Right cardiac atrium (tissue), 5 donors: ENCODE measurements around the gene SLC33A1. TPM values are rescaled to one million over a fixed set of nuclear protein-coding genes. Genes with fewer than 3 reads are reported as not detected.
A peak's percentile ranks its signal among the peaks of the same experiment; 100 is the strongest.

Experiments used
- ATAC-seq, 2 donors: fragments of 200-7000 bp; cut with Tn5 transposase; one replicate each; pipeline versions ENCODE4 v1.8.0 to v1.9.1; 2020; ENCODE audit warnings: moderate library complexity in 2 of 2, mild to moderate bottlenecking in 1 of 2
- DNase-seq, 3 donors: peaks; one replicate each; pipeline ENCODE4 v3.0.0-alpha.2; 2020
- H3K27ac ChIP-seq: one replicate; pipeline ENCODE4 v1.5.1; 2013; ENCODE audit warnings: mild to moderate bottlenecking, low read length, control low read depth, moderate library complexity
- H3K27me3 ChIP-seq: one replicate; pipeline ENCODE4 v1.6.1; 2013; ENCODE audit not compliant: control insufficient read depth, insufficient read depth
- H3K4me1 ChIP-seq: one replicate; pipeline ENCODE4 v1.6.1; 2013; ENCODE audit warnings: low read length; ENCODE audit not compliant: control insufficient read depth, insufficient read depth
- H3K4me3 ChIP-seq: one replicate; pipeline ENCODE4 v1.5.1; 2013; ENCODE audit warnings: low read length, control low read depth
- H3K9me3 ChIP-seq: one replicate; pipeline ENCODE4 v1.6.1; 2013; ENCODE audit warnings: low read length; ENCODE audit not compliant: control insufficient read depth
- WGBS: extraction: QIAGEN DNeasy Blood & Tissue Kit; methylation state at CpG from one replicate; pipeline ENCODE4 v1.1.7; 2013; 5-methylcytosine and 5-hydroxymethylcytosine counted together
- intact Hi-C, 4 donors: fragments of 100-400 bp; cut with DNase I; formaldehyde crosslinking; loops; one replicate each; pipeline versions ENCODE4 v1.11.0 to v1.14.0; 2022 to 2023
- polyA plus RNA-seq: library from polyadenylated mRNA; stranded (reverse); fragments of 200-250 nt; gene quantifications from one replicate; pipeline ENCODE4 v1.2.3, GENCODE V29; 2013
- total RNA-seq, 4 donors: library from RNA; stranded (reverse); fragmentation: NEBNext Ultra II Directional; extraction: Animal tissue kit (Norgen Biotek cat#: 25700); gene quantifications; one replicate each; pipeline ENCODE4 v1.2.1, GENCODE V29; 2021
- donor health status: healthy with polysubstance abuse.
- donor health status: DM: no; HTN: yes; CAD: no.
- donor health status: DM: no; HTN: no; CAD: no.
- donor health status: DM: no; HTN: yes; CAD: no; lungs with severe emphysema.
- donor health status: DM: yes; HTN: yes; CAD: no.

The SLC33A1 gene
- total and polyA plus RNA-seq, 5 donors, result 10.0 to 34.0 (median 23.7) TPM

DNA sequence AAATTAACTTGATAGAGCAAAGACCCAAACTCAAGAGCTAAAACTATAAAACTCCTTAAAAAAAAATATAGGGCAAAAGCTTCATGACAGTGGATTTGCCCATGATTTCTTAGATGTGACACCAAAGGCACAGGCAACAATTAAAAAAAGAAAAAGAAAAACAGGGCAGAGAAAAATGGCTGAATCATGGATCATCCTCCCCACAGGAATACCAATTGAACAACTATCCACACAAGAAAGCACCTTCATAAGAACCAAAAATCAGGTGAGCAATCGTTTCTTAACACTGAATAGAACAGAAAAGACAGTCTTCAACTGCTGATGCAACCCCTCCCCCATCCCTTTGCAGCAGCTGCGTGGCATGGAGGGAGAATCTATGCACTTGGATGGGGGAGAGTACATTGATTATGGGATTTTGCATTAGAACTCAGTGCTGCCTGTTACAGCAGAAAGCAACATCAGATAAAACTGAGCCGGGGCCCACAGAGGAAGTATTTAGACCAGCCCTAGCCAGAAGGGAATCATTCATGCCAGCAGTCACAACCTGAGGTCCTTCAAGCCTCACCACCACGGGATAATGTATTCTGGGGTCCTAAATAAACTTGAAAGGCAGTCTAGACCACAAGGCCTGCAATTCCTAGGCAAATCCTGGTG, 63.8 kb downstream of the SLC33A1 start:
- ATAC-seq (no peak), DNase-seq (peak in 1 of 3 donors; percentile 25)
- no peaks in the 10 kb centered on the region for H3K9me3 ChIP-seq
- WGBS, result 74% methylated on average over 4 of the region's 4 CpGs
- intact Hi-C loops, result no loop called here
- H3K27ac ChIP-seq, result no peak overlapping the region
- no peak overlapping the region for H3K4me3 ChIP-seq
- H3K27me3 ChIP-seq, result no peaks in the 10 kb centered on the region
- H3K4me1 ChIP-seq, result no peaks in the 10 kb centered on the region

DNA sequence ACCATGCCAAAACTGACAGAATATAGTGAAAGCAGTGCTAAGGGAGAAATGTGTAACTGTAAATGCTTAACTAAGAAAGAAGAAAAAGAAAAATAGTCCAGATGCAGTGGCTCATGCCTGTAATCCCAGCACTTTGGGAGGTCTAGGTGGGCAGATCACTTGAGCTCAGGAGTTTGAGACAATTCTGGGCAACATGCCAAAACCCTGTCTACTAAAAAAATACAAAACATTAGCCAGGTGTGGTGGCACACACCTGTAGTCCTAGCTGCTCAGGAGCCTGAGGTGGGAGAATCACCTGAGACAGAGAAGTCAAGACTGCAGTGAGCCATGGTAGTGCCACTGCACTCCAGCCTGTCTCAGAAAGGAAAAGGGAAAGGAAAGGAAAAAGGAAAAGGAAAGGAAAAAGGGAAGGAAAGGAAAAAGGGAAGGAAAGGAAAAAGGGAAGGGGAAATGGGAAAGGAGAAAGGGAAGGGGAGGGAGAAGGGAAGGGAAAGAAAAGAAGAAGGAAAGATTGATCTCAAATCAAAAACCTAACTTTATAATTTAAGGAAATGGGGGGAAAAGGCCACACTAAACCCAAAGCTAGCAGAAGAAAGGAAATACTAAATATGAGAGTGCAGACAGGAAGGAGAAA, 68.4 kb downstream of the SLC33A1 start:
- no peak for ATAC-seq
- intact Hi-C loops, result no loop called here
- Histone ChIP-seq H3K27ac (no peak overlapping the region), H3K4me1 (no peaks in the 10 kb centered on the region), H3K4me3 (no peak overlapping the region), H3K9me3 (no peaks in the 10 kb centered on the region), H3K27me3 (no peaks in the 10 kb centered on the region)
- no peak for DNase-seq

DNA sequence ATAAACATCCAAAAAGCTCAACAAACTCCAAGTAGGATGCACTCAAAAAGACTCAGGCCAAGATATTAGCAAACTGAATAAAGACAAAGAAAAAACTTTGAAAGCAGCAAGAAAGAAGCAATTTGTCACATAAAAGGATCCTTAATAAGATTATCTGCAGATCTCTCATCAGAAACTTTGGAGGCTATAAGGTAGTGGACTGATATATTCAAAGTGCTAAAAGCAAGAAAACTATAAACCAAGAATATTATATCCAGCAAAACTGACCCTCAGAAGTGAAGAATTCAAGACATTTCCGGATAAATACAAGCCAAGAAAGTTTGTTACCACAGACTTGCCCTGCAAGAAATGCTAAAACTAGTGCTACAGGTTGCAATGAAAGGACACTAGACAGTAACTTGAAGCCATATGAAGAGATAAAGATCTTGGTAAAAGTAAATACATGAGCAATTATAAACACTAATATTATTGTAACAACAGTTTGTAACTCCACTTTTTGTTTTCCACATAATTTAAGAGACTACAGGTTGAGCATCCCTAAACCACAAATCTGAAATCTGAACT, 71.8 kb downstream of the SLC33A1 start:
- no peak overlapping the region for H3K4me3 ChIP-seq
- 99% methylated on average over 1 of the region's 1 CpG for WGBS
- H3K9me3 ChIP-seq, result no peaks in the 10 kb centered on the region
- H3K27me3 ChIP-seq, result no peaks in the 10 kb centered on the region
- DNase-seq (no peak), ATAC-seq (no peak)
- intact Hi-C loops, result no loop called here
- no peak overlapping the region for H3K27ac ChIP-seq
- no peaks in the 10 kb centered on the region for H3K4me1 ChIP-seq

DNA sequence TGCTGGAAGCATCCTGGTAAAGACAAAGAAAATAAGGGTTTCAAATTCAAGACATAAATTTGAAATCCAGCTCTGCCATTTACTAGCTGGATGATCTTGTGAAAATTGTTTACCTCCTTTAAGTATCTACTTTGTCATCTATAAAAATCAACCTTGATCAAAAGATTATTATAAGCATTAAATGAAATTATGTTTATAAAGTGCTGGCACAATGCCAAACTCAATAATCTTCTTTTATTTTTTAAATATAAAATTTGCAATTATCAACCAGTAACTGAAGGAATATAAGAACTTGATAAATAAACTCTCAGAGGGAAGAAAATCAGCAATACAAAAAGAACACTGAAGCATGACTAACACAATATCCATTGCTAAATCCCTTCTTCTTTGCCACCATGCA, 73.9 kb downstream of the SLC33A1 start:
- no peak for DNase-seq
- H3K4me3 ChIP-seq, result no peak overlapping the region
- H3K9me3 ChIP-seq, result no peaks in the 10 kb centered on the region
- intact Hi-C loops, result no loop called here
- H3K27ac ChIP-seq, result no peak overlapping the region
- H3K27me3 ChIP-seq, result no peaks in the 10 kb centered on the region
- ATAC-seq, result no peak
- H3K4me1 ChIP-seq, result no peaks in the 10 kb centered on the region

DNA sequence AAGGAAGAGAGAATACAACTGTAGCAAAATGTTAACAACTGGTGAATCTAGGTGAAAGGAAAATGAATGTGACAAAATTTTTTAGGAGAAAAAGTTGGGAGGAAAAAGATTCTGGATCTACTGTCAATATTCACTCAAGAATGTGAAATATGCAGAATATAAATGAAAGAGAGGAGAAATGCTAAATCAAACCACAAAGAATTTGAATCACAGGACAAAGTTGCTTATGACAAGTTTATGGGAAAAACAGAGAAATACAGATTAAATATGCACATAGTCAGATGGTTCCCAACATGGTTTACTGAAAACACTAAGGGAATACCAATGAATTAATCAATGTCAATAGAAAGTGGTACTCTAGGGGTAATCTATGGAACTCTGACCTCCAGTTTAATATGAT, 75.8 kb downstream of the SLC33A1 start:
- H3K4me1 ChIP-seq, result no peaks in the 10 kb centered on the region
- H3K4me3 ChIP-seq, result no peak overlapping the region
- no peaks in the 10 kb centered on the region for H3K27me3 ChIP-seq
- ATAC-seq, result no peak
- no peak for DNase-seq
- H3K9me3 ChIP-seq, result no peaks in the 10 kb centered on the region
- H3K27ac ChIP-seq, result no peak overlapping the region
- intact Hi-C loops, result no loop called here

DNA sequence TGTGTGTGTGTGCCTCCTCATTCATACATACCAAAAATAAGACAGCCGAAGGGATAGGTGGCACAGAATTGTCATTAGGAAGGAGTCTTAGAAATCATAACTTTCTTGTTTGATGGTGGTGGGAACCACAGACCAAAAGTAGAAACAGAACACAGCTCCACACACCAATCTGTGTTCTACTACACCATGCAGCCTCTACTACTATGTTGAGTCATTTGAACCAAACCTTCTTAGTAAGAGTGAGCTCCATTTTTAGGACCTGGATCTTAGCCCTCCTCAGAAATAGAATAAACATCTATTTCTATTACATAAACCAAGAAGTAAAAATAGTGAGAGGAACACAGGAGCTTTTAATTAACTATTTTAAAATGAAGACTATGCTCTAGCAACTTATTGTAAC, 81.4 kb downstream of the SLC33A1 start:
- no peak for ATAC-seq

DNA sequence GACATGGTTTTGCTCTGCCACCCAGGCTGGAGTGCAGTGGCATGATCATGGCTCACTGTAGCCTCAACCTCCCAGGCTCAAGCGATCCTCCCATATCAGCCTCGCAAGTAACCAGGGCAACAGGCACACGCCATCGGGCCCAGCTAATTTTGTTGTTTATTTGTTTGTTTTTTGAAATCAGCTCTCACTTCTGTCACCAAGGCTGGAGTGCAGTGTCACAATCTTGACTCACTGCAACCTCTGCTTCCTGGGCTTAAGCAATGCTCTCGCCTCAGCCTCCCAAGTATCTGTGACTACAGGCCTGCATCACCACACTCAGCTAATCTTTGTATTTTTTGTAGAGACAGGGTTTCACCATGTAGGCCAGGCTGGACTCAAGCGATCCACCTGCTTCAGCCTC, 83.1 kb downstream of the SLC33A1 start:
- Histone ChIP-seq H3K27ac (no peak overlapping the region), H3K9me3 (no peaks in the 10 kb centered on the region), H3K4me3 (no peak overlapping the region), H3K4me1 (no peaks in the 10 kb centered on the region), H3K27me3 (no peaks in the 10 kb centered on the region)
- DNase-seq (no peak), ATAC-seq (no peak)
- intact Hi-C loops, result no loop called here
- 97% methylated on average over 6 of the region's 6 CpGs for WGBS

More for the DNA sequence above, 81.4 kb downstream of the SLC33A1 start:
- intact Hi-C loops, result no loop called here
- Histone ChIP-seq H3K9me3 (no peaks in the 10 kb centered on the region), H3K4me1 (no peaks in the 10 kb centered on the region), H3K27ac (no peak overlapping the region), H3K27me3 (no peaks in the 10 kb centered on the region), H3K4me3 (no peak overlapping the region)
- WGBS, result 93% methylated on average over 1 of the region's 1 CpG
- DNase-seq, result no peak

Other genes with a start within 250 kb of the SLC33A1 start
- gene PLCH1, start 109.4 kb downstream of the SLC33A1 start, total RNA-seq, result 1 to 10 TPM; 1.6 to 6.3 (median 3.7) TPM
- gene PLCH1, start 109.4 kb downstream of the SLC33A1 start, polyA plus RNA-seq, result 1.1 TPM
- gene C3orf33, start 48.1 kb downstream of the SLC33A1 start, total RNA-seq, result 10 to 100 TPM in 1 of 4 donors, 1 to 10 TPM in 3; 6.1 to 11.0 (median 8.2) TPM
- gene C3orf33, start 48.1 kb downstream of the SLC33A1 start, polyA plus RNA-seq, result 6.0 TPM
- 10 to 100 TPM; 34.2 to 38.3 (median 36.3) TPM for gene GMPS, start 16.2 kb upstream of the SLC33A1 start, total RNA-seq
- gene GMPS, start 16.2 kb upstream of the SLC33A1 start, polyA plus RNA-seq, result 17.2 TPM